Umbilical cord (tissue), 2 donors: ENCODE data around the gene PLCXD3. TPM values are rescaled to one million over a fixed set of nuclear protein-coding genes. Genes with fewer than 3 reads are reported as not detected.

Source experiments
- DNase-seq: peaks from one replicate; pipeline ENCODE4 v3.0.0-alpha.2; 2015; ENCODE audit warnings: low spot score
- total RNA-seq: library from RNA; depleted of rRNA; stranded (reverse); fragments of >200 nt; gene quantifications from one replicate; pipeline ENCODE4 v1.2.3, GENCODE V29; 2014; ENCODE audit warnings: low replicate concordance; ENCODE audit not compliant: insufficient read depth

The PLCXD3 gene
- total RNA-seq, result 5.3 TPM

DNA sequence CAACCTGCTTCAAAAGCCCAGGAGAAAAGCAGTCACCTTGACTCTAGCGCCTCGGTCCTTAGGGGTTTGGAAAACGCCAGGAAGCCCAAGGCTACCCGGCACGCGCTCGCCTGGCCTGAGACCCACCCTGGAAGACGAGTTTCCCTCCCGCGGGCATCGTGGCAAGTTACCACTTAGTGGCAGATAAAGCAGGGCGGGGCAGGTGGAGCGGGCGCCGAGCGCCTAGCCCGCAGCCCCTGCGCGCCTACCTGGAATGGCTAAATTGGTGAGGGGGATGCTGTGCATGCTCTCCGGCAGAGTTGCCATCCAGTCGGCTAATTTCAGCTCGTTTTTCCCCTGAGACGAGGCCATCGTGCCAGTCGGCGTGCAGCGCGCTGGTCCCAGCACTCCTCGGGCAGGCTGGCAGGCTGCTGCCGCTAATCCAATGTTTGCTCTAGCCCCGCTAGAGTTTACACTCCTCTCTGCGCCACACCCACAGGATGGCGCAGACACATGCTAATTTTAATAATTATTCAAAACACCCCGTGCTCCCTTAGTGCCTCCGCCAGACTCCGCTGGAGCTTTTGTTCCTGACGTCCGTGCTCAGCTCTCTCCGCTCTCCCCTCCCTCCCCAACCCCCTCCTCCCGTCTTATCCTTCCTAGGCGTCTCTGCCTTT, at the start of gene PLCXD3:
Gene PLCXD3, minus strand, starts transcription at position 426 of the 656 bp plus-strand sequence. Its CDS starts 75 bp downstream, at position 351.
- DNase-seq, result no peak

- DNase-seq, result no peak
These were observed 48.8 kb upstream of the PLCXD3 start for GRCh38 chr5:41559184-41559583.

DNA sequence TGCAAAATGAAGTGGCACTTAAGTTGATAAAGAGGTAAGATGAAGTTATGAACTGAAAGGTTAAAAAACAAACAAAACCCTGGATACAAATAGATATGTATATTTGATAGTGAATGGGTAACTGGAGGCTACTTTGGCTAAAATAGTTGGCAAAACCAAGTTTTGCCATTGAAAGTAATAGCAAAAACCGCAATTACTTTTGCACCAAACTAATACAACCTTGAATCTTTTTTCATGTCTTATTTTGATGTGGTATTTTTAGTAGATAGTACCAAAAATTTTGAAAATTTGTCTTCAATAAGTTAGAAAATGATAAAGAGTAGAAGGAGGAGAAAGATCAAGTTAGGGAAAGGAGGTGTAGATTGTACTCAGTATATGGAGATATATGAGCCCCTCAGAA, 47.9 kb upstream of the PLCXD3 start:
- DNase-seq, result no peak

DNA sequence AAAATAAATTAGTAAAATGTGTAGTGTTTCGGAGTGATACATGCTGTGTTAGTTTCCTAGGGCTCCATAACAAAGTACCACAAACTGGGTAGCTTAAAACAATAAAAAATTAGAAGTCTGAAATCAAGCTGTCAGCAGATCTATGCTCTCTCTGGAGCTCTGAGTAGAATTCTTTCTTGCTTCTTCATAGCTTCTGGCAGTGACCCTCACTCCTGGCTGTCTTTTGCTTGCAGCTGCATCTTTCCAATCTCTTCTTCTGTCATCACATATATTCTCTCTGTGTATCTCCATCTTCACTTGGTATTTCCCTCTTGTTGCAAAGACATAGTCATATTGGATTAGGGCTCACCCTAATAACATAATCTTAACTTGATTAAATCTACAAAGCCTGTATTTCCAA, 37.6 kb upstream of the PLCXD3 start:
- no peak for DNase-seq

DNA sequence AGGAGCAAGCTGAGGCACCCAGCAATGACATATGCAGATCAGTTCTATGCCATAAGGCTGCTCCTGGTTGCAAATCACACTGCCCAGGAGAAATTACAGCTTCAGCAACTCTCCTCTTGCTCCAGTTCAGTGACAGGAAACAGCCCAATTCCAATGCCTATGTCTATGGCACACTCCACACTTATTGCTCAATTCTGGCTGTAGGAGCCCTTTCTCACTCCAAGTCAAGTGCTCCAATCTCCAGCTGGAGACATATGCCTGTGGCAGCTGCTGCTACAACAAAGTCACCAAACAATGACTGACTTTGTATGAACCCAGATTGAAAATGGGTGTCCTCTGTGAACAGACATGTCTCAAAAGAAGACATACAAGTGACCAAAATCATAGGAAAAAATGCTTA, 31.8 kb upstream of the PLCXD3 start:
- no peak for DNase-seq

GRCh38 chr5:41539454-41539853, 29.1 kb upstream of the PLCXD3 start:
- DNase-seq, result no peak

- no peak for DNase-seq
These were observed 27.2 kb upstream of the PLCXD3 start for GRCh38 chr5:41537581-41537980.

DNA sequence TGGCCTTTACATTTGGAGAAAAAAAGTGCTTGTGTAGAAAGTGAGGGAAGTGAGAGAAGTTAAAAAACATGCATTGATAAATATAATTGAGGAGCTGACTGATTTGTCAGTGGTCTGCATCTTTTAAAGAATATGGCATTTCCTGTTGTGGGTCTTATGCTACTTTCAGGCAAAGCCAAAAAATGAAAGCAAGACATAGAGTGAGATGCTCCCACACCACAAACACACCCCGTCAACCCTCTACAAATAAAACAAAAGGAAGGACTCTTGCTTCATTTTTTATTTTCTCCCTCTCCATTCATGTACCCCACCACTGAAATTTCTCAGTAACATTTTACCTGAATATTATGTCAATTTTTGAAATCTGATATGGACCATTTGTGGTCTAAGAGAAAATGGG, 22.1 kb upstream of the PLCXD3 start:
- no peak for DNase-seq

DNA sequence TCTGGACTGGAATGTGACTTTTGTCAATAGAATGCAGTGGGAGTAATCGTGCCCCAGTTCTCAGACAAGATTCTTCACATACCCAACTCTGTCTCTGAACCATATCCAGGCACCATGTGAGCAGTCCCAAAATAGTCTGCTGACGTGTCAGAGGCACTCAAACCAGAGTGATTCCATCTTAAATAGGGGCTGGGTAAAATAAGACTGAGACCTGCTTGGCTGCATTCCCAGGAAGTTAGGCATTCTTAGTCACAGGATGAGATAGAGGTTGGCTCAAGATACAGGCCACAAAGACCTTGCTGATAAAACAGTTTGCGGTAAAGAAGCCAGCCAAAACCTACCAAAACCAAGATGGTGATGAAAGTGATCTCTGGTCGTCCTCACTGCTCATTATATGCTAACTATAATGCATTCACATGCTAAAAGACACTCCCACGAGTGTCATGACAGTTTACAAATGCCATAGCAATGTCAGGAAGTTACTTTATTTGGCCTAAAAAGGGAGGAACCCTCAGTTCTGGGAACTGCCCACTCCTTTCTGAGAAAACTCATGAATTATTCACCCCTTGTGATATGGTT, 16.9 kb upstream of the PLCXD3 start:
- no peak for DNase-seq

DNA sequence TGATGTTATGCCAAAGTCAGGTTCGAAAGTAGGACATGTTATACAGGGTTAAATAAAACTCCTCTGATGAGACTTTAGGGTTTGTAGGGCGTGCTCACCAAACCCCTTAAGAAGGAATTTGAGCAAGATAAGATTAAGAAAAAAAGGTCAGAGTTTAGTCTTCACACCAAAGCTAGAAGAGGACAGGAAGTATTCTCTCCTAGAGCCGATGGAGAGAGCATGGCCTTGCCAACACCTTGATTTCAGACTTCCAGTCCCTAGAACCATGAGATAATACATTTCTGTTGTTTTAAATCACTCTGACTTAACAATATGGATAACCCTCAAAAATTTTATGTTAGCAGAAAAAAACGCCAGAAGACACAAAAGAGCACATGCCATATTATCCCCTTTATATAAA, 16.3 kb upstream of the PLCXD3 start:
- DNase-seq, result no peak

GRCh38 chr5:41524174-41524573, 13.8 kb upstream of the PLCXD3 start:
- DNase-seq, result no peak

- no peak for DNase-seq
These were observed 11.9 kb upstream of the PLCXD3 start for GRCh38 chr5:41522193-41522786.

GRCh38 chr5:41519801-41520200, 9.4 kb upstream of the PLCXD3 start:
- no peak for DNase-seq

DNA sequence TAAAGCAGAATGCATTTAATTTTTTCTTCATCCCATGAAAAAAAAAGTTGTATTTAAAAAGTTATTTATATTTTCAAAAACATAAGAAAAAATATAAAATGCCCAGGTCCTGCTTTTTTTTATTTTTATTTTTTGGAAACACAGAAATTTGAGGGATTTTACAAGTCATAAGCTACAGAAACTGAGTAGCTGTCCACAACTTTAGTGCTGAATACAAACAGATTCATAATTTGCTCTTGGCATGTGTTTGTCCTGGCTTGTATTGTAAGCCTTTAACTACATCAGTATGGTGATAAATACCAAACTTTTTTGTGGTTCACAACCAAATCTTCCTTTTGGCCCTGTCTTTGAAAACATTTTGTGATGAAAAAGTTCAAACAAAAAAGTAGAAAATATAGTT, 7.5 kb upstream of the PLCXD3 start:
- peak; percentile 7 for DNase-seq

GRCh38 chr5:41511241-41511640, 840 bp upstream of the PLCXD3 start:
- no peak for DNase-seq

DNA sequence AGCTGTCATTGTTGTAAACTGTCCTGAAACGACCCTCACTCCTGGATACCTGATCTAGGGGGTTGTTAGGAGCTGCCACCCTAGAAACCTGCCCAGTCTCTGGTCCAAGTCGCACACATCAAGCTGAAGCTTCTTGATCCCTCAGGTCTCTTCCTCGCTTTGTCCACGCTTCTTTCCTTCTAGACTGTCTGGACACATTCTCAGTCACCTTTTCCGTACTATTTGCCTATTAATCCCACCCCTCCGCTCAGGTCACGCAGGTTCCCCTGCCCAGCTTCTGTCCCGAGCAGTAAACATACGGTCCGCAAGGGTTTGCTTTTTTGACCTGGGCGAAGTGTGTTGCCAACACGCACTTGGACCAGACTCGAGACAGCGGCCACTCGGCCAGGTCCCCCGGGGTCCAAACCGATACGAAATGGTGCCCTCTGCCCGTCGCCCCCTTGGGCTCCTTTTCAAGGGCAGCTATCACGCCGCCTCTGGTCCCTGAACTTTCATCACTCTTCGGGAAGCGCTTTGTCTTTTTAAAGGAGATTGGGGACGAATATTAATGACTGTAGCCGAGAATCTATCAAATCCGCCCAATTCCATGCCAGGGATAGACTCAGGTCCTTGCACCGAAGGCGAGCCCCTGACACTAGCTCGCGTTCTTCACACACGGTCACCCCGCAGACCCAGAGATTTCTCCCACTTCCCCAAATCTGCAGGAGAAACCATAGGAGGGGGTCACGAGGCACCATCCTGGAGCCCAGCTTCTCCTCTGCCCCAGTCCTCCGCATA, 814 bp downstream of the PLCXD3 start:
- DNase-seq, result no peak

DNA sequence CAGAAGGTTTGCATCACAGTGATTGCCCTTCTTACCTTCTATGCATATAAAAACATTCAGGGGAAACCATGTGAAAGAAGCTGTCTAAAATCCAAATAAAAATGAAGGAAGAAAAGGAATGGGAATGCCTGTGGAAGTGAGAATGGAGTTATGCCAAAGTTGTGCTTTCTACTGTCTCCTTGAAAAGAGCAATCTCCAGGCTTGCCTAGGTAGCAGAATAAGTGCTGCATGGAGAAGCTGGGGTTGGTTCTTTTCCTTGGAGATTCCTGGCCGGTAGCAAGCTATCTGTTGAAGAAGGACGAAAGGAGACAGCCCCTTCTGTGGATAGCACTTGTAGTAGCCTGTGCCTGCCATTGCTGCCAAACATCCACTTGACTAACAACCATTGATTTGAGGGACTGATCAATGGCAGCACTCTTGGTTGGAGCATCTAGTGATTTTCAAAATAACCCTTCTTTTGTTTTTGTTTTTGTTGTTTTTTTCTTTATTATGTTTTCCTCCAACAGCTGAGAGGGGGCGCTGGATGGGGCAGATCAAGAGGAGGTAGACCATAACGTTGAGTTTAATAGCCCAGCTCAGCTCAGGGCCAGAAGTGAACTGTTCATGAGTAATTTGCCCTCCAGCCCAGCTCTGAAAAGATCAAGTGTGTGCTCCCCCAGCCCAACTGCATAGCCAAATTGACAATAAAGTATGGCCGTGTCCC, 1.6 kb downstream of the PLCXD3 start:
- no peak for DNase-seq

GRCh38 chr5:41508186-41508585, 2.2 kb downstream of the PLCXD3 start:
- DNase-seq, result no peak

DNA sequence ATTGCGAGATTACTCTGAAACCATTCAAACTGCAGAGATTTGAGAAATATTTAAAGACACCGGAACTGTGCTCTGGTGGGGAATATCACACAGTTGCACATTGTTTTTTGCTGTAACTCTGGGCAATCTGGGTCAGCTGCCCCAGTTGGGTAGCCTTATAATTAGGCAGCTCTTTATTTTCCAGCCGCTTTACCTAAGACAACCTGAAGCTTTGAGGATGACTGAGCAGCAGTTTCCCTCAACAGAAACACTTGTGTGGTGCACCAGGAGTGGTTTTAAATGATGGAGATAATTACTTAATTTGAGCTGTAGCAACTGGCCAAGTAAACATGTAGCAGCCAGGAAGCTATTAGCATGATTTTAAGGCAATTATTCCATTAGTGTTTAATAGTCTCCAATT, 2.9 kb downstream of the PLCXD3 start:
- DNase-seq, result no peak

DNA sequence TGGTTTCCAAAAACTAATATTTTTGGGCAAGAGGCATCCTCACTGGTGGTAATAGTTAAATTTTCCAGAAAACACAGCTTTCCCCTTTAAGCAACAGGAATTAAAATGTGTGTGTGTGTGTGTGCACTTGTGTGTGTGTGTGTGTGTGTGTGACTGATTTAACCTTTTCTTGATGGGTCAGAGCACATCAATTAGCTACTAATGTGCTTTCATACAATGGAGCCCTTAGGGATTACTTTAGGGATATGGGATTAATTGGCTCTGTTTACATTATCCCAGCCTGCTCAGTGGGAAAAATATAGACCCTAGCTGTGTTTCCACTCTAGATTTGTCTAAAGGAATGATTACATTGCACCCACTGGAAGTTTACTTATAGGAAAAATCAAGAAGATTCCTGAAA, 6.5 kb downstream of the PLCXD3 start:
- no peak for DNase-seq

DNA sequence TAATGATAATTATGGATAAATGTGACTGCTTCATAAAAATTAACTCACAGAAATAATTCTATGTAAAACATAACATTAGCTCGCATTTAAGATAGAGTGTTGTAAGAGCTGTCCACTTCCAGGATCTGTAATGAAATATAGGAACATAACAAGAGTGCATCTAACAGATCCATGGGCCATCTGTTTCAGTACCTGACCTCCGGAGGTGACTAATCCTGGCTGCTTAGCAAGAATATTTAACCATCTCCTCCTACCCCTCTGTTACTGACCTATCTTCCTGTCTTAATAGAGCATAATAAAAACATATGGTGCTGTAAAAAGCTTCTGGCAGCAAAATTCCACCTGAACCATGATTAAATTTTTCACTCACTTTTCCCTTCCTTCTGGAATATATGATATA, 7.1 kb downstream of the PLCXD3 start:
- DNase-seq, result no peak
